ENCODE measurements around the gene GBP3.
A peak's percentile ranks its signal among the peaks of the same experiment; 100 is the strongest.
"Not testable (repeated sequence)": the region's sequence is repeated elsewhere in the genome, so short reads cannot be mapped to it uniquely, and the experiment has no call there.

The GBP3 gene

GRCh38 chr1:88982055-88982454 lies 40.6 kb downstream of the GBP3 start:
- no peak overlapping the region for H3K4me3 ChIP-seq (ENCODE audit: low read depth, low read length)
- TF ChIP-seq CTCF (IDR thresholded peaks at IDR 0.05; ENCODE audit: low read depth, low read length), result no peak

GRCh38 chr1:88981506-88981905 lies 41.2 kb downstream of the GBP3 start:
- not testable (repeated sequence) for H3K4me3 ChIP-seq (ENCODE audit: low read depth, low read length)

GRCh38 chr1:88980870-88981269 lies 41.8 kb downstream of the GBP3 start:
- H3K4me3 ChIP-seq (ENCODE audit: low read depth, low read length), result no peak overlapping the region
- TF ChIP-seq CTCF (IDR thresholded peaks at IDR 0.05; ENCODE audit: low read depth, low read length), result no peak

- no peak overlapping the region for H3K4me3 ChIP-seq (ENCODE audit: low read depth, low read length)
- TF ChIP-seq CTCF (IDR thresholded peaks at IDR 0.05; ENCODE audit: low read depth, low read length), result no peak
These were observed 42.9 kb downstream of the GBP3 start for GRCh38 chr1:88979749-88980116.

- no peak overlapping the region for H3K4me3 ChIP-seq (ENCODE audit: low read depth, low read length)
- no peak for TF ChIP-seq CTCF (IDR thresholded peaks at IDR 0.05; ENCODE audit: low read depth, low read length)
These were observed 43.5 kb downstream of the GBP3 start for GRCh38 chr1:88979054-88979748.

GRCh38 chr1:88976235-88976634 lies 46.4 kb downstream of the GBP3 start:
- H3K4me3 ChIP-seq (ENCODE audit: low read depth, low read length), result no peak overlapping the region
- TF ChIP-seq CTCF (IDR thresholded peaks at IDR 0.05; ENCODE audit: low read depth, low read length), result no peak

- H3K4me3 ChIP-seq (ENCODE audit: low read depth, low read length), result not testable (repeated sequence)
These were observed 48.0 kb downstream of the GBP3 start for GRCh38 chr1:88974616-88975172.

- H3K4me3 ChIP-seq (ENCODE audit: low read depth, low read length), result no peak overlapping the region
- TF ChIP-seq CTCF (IDR thresholded peaks at IDR 0.05; ENCODE audit: low read depth, low read length), result peak; percentile 11; the same call in 1 of the 2 replicates
These were observed 49.0 kb downstream of the GBP3 start for GRCh38 chr1:88973520-88974137.
